Islet of Langerhans (tissue), 1 donor: ENCODE measurements around the gene FBN1.

Experiments
- FAIRE-seq: peaks from one replicate; lab custom pipeline; 2011; peaks lifted over from hg19 to GRCh38; lab: Jason Lieb, UNC

The FBN1 gene

GRCh38 chr15:48617619-48618018 lies 27.9 kb downstream of the FBN1 start:
- FAIRE-seq: no peak

GRCh38 chr15:48616216-48616615 lies 29.3 kb downstream of the FBN1 start:
- no peak for FAIRE-seq

GRCh38 chr15:48614051-48614450 lies 31.5 kb downstream of the FBN1 start:
- no peak for FAIRE-seq

- FAIRE-seq: no peak
Measured at GRCh38 chr15:48609486-48609885, 36.0 kb downstream of the FBN1 start.

- FAIRE-seq: no peak
Measured at GRCh38 chr15:48607846-48608245, 37.7 kb downstream of the FBN1 start.

- no peak for FAIRE-seq
Measured at GRCh38 chr15:48604567-48604966, 40.9 kb downstream of the FBN1 start.

DNA sequence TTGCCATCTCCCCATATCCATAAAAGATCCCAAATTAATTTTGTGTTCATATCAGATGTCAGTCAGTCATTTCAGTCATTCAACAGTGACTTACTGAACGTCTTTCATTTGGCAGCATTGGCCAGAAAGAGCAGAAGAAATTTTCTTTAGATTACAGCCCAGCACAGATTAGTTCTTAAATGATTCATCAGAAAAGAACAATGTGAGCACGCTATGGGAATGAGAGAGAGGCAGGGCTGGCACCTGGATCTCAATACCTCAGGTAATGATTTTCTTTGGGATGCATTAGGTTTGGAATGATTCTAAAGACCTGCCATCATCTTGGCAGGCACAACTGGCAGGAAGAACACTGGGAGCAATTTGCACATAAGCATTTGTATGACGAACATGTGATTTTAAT lies 41.6 kb downstream of the FBN1 start:
- no peak for FAIRE-seq

DNA sequence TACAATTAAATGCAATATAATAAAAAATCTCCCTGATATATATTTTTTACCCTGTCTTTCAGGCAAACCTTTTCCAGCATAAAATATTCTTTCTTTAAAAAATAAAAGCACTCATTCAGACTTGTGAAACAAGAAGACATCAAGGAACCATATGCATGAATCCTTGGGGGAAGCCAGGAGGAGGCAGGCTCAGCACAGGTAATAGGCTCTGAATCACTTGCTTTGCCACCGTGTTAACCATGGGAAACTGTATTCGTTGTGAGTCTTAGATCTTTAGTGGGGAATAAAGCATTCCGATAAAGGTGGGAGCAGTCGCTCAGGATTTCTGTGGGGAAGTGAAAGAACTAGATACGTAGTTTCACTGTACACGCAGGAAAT lies 42.4 kb downstream of the FBN1 start:
- no peak for FAIRE-seq

DNA sequence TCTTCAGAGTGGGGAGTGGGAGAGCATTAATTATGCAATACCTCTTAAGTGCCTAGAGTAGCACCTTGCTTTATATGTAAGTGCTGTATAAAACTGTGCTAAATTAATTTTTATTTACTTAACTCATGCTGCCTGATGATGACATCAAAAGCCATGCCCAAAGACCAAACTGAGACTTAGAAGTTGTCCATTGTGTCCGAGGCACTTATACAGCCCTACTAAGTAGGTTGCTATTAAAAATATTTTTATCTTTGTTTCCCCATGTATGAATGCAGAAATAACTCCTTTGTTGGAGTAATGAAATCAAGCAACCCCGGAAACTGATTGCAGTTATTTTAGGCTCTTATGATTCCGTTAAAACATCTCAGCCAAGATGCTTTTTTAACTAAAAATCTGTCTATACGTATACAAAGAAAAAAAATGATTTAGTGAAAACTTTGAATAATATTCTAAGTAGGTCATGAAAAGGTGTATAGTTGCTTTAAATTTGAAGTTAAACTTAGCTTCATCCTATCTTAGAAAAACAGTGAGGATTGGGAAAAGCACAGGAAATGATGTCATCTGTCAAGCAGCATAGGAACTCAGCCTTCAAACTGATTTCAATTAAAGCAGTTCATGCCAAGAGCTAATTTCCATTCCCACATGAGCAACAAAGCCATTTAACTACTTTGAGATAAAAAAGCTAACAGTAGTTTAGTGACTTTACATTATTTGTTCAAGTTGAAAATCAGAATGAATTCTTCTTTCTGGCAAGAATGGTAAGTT lies 43.0 kb downstream of the FBN1 start:
- FAIRE-seq: no peak

DNA sequence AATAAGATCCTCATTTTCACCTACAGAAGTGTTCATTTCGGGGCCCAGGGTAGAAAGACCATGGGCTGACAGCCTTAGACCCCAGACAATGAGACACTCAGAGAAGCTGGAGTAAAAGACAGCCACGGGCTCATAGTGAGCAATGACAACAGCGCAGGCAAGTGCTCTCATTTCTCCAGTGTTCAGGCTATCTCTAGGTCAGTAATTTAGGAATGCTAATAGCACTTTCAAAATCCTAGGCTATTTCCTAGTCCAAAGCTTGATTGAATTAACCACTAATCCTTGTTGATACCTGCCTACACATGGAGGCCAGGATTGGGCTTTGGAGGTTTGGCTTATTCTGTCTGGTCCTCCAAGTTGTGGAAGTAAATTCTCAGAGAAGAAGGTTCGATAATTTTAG lies 44.4 kb downstream of the FBN1 start:
- no peak for FAIRE-seq

DNA sequence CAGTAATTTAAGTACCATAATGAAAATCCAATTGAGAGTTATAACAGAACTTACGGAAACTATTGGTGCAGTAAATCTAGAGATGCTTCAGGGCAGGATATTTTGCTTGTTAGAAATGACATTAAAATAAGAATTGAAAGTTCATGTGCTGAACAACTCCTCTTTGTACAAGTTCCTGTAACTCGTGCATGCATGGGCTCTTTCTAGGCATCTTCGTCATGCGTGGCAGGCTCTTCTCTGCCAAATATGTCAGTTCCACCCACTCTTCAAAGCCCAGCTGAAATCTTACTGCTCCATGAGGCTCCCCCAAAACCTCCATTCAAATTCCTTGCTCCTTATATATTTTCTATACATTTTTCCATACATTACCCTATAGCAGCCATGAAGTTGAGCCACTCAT lies 48.7 kb downstream of the FBN1 start:
- no peak for FAIRE-seq

DNA sequence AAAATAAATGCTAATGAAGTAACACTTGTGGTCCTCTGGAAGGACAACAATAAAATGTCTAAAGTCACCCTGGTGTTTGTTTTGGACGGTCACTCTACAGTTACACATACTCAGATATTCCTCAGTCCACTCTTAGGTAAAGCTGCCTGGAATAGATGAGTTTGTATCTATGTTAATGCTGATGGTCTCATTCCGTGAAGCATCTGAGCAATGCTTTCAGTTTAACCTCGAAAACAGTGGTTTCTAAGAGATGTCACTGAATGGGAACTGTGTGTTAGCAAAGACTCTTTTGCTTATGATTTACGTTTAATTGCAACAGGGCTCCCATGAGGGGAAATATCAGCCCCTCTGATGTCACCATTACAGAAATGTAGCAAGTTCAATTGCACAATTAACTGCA lies 49.1 kb downstream of the FBN1 start:
- FAIRE-seq: no peak

DNA sequence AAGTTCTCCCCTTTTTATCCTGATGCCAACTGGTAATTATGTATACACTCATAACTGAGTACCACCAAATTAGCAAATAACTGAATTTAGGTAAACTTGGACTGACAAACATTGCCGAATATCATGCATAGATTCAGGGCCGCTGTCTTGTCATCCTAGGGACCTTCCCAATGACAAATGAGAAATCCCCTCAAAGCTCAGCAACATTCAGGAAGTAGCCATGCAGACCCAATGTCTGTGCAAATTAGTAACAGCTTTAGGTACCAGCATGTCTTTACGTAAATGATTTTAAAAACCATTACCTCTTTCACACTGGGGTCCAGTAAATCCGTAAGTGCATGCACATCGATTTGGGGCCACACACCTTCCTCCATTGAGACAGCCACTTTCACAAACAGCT lies 49.5 kb downstream of the FBN1 start:
- FAIRE-seq: no peak

- FAIRE-seq: no peak
Measured at GRCh38 chr15:48592933-48593332, 52.6 kb downstream of the FBN1 start.

DNA sequence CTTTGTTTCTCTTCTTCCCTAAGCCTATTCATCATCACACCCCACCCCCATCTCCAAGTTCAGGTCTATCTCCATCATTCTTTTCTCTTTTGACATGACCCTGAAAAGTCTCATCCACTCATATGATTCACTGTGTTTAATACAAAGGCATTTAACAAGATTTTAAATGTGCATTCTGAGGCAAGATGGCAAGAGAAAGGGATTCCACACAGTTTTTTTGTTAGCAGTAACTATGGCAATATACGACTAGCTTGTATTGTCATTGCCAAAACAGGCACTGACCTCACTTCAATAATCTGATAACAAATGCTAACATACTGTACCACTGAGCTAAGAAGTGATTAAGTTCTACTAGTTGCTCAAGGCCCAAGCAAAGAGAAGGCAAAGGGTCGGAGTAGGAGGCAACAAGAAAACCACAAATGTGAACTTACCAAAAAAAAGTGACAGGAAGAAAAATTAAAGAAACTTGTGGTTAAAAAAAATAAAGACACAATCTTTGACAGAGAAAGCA lies 53.2 kb downstream of the FBN1 start:
- no peak for FAIRE-seq

GRCh38 chr15:48590723-48591122 lies 54.8 kb downstream of the FBN1 start:
- FAIRE-seq: no peak

DNA sequence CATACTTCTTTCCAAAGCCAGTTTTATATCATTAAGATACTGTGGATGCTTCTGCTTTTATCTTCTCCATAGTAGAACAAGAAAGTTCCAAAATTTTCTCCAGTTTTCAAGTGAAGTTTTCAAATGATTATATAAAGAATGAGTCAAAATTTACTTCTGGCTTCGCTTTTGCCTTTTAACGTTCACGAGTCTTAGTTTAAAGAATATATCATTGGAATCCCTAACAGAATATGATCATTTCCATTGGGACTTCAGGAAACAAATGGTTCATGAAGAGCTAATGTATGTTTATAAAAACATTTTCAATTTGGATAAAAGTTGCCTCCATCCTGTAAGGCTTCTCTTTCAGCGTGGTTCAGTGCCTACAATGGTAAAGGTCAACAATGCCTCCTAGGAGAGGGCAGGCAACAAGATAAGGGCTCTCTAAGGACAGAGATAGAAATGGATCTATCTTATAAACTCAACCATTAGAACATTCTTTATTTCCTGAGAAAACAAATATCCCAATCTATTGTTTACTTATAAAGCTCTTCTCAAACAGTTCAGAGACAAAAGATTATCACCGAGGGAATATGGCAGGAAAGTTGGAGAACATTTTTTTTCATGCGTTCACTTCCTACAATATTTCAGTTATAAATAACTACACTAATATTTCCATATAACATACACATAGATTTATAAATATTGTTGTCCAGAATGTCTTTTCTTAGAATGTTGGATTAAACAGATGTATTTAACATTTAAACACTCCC lies 60.5 kb downstream of the FBN1 start:
- FAIRE-seq: no peak

- no peak for FAIRE-seq
Measured at GRCh38 chr15:48584090-48584811, 61.3 kb downstream of the FBN1 start.

GRCh38 chr15:48582452-48583247 lies 62.9 kb downstream of the FBN1 start:
- no peak for FAIRE-seq

DNA sequence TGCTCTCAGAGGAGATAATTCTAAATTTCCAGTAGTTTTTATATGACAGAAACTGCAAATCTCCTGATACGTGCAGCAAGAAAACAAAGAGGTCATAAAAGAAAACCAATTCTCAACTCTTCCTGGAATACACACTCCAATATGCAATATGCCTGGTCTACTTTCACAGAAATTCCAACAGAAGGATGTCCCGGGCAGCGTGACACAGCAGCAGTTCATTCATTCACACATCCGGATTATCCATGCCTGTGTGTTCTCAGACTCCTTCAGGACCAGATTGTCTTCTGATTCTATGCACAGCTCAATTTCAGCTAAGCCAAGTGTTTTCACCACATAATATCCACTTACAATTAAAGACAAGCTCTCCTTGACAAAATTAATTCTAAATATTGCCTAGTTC lies 64.3 kb downstream of the FBN1 start:
- no peak for FAIRE-seq

DNA sequence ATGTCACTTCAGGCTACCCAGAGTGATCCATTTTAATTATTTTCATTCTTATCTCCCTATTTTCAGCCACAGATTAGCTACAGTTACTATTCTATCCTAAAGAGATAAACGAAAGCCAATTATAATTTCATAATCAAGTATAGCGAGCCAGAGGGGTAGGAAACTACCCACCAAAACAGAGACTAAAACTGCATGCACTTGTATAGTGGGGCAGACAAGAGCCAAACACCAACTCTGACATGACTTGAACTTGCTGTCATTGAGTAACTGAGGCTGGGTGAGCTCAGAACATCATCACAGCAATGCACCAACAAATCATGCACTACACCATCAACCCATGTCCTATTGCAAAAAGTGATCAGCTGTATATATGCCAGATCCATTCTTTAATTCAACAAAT lies 64.8 kb downstream of the FBN1 start:
- no peak for FAIRE-seq

DNA sequence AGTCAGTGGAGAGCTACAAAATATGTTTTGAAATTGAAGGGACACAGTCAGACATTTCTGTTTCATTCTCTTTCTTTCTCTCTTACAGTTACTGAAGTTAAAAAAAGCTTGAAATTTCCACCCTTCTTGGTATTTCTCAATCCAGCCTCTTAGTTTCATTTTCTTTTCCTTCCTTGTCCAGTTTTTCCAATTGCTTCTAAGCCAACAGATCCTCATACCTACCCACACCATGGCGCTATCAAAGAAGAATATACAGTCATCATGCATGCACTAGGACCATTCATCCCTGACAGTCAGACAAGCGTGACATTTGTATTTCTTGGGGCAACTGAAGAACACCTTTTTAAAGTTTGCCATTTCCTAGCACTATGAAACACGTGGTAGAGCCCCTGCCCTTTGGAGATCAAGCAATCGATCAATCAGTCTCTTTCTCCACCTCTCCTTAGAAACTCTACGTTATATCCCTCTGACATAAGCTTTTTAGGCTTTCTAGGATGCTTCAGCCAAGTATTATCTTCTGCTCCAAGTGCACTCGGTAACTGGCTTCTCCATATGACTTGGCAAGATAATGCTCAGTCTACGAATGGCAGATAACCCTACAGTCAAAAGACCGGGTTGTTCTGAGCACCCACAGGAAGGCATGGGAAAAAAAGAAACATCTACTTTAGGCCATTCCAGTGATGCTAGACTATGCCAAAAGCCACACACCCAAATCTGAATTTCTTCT lies 65.4 kb downstream of the FBN1 start:
- FAIRE-seq: no peak
